Right atrium auricular region (tissue), 2 donors: ENCODE results near the gene HOXA2. TPM values are rescaled to one million over a fixed set of nuclear protein-coding genes. Genes with fewer than 3 reads are reported as not detected.

Experiments used
- DNase-seq: peaks from one replicate; pipeline ENCODE4 v3.0.0-alpha.2; 2019; ENCODE audit warnings: low spot score
- H3K27ac ChIP-seq, 2 donors: fragments of 200-600 bp; sonication (generic); 1 replicate in 1 of 2; 2 replicates in 1 of 2; pipeline ENCODE4 v1.5.1; 2016 to 2019
- H3K27me3 ChIP-seq, 2 donors: fragments of 200-600 bp; sonication (generic); one replicate each; pipeline versions ENCODE4 v1.5.1 to v1.6.0; 2017 to 2019
- H3K36me3 ChIP-seq: fragments of 200-600 bp; sonication (generic); one replicate; pipeline ENCODE4 v1.5.1; 2016
- H3K4me1 ChIP-seq, 2 donors: fragments of 200-600 bp; sonication (generic); one replicate each; pipeline versions ENCODE4 v1.5.1 to v1.6.0; 2017 to 2019
- H3K4me3 ChIP-seq, 2 donors: fragments of 200-600 bp; sonication (generic); 1 replicate in 1 of 2; 2 replicates in 1 of 2; pipeline ENCODE4 v1.5.1; 2017 to 2019; ENCODE audit warnings: mild to moderate bottlenecking in 1 of 2, moderate library complexity in 1 of 2
- H3K9me3 ChIP-seq, 2 donors: fragments of 200-600 bp; sonication (generic); one replicate each; pipeline ENCODE4 v1.5.1; 2019
- CTCF ChIP-seq, 2 donors: fragments of 200-600 bp; sonication (generic); IDR thresholded peaks; one replicate each; pipeline ENCODE4 v1.5.1; 2019; ENCODE audit warnings: antibody characterized with exemption in 2 of 2
- total RNA-seq, 2 donors: library from RNA; depleted of rRNA; stranded (reverse); fragments of >200 nt; gene quantifications; one replicate each; pipeline ENCODE4 v1.1.0, GENCODE V29; 2016

Gene HOXA2
- total RNA-seq, 2 donors from 2014 or later: 0.16 to 0.33 TPM

- Histone ChIP-seq H3K36me3 (no peaks in the 10 kb centered on the region), H3K4me1 (no peaks in the 10 kb centered on the region), H3K27ac (no peak overlapping the region), H3K9me3 (peaks cover 0 to 11% of the 10 kb centered on the region in 2 donors), H3K4me3 (no peak overlapping the region), H3K27me3 (peaks cover 2 to 19% of the 10 kb centered on the region in 2 donors)
- DNase-seq: no peak
- no peak for TF ChIP-seq CTCF (IDR thresholded peaks at IDR 0.05)
These were observed 18.8 kb downstream of the HOXA2 start for GRCh38 chr7:27083646-27084045.

GRCh38 chr7:27082171-27082570 is 20.3 kb downstream of the HOXA2 start:
- Histone ChIP-seq H3K9me3 (peaks cover 0 to under 1% of the 10 kb centered on the region in 2 donors), H3K4me3 (no peak overlapping the region), H3K4me1 (no peaks in the 10 kb centered on the region), H3K27ac (no peak overlapping the region), H3K36me3 (no peaks in the 10 kb centered on the region), H3K27me3 (peaks cover 0 to 5% of the 10 kb centered on the region in 2 donors)
- DNase-seq: no peak
- no peak for TF ChIP-seq CTCF (IDR thresholded peaks at IDR 0.05)

GRCh38 chr7:27080844-27081436 is 21.5 kb downstream of the HOXA2 start:
- Histone ChIP-seq H3K27me3 (no peaks in the 10 kb centered on the region), H3K36me3 (no peaks in the 10 kb centered on the region), H3K4me1 (no peaks in the 10 kb centered on the region), H3K27ac (no peak overlapping the region), H3K4me3 (no peak overlapping the region), H3K9me3 (no peaks in the 10 kb centered on the region)
- no peak for DNase-seq
- no peak for TF ChIP-seq CTCF (IDR thresholded peaks at IDR 0.05)

GRCh38 chr7:27079234-27079975 is 23.1 kb downstream of the HOXA2 start:
- H3K27ac ChIP-seq: no peak overlapping the region
- no peak for TF ChIP-seq CTCF (IDR thresholded peaks at IDR 0.05)

GRCh38 chr7:27078616-27079233 is 23.8 kb downstream of the HOXA2 start:
- no peaks in the 10 kb centered on the region for H3K27me3 ChIP-seq
- no peaks in the 10 kb centered on the region for H3K36me3 ChIP-seq
- peaks cover 0 to 6% of the 10 kb centered on the region in 2 donors for H3K9me3 ChIP-seq
- no peak for DNase-seq
- H3K27ac ChIP-seq: no peak overlapping the region
- TF ChIP-seq CTCF (IDR thresholded peaks at IDR 0.05): no peak
- H3K4me1 ChIP-seq: no peaks in the 10 kb centered on the region
- H3K4me3 ChIP-seq: no peak overlapping the region

More at GRCh38 chr7:27079234-27079975, 23.1 kb downstream of the HOXA2 start:
- no peak for DNase-seq
- no peaks in the 10 kb centered on the region for H3K27me3 ChIP-seq
- peaks cover 0 to 6% of the 10 kb centered on the region in 2 donors for H3K9me3 ChIP-seq
- H3K4me1 ChIP-seq: no peaks in the 10 kb centered on the region
- H3K36me3 ChIP-seq: no peaks in the 10 kb centered on the region
- no peak overlapping the region for H3K4me3 ChIP-seq
